Gastrocnemius medialis (tissue), 4 donors: Measurements from ENCODE around the gene TBC1D22B. TPM values are rescaled to one million over a fixed set of nuclear protein-coding genes. Genes with fewer than 3 reads are reported as not detected.
A peak's percentile ranks its signal among the peaks of the same experiment; 100 is the strongest.

Experiments
- ATAC-seq, 2 donors: fragments of 150-250 bp; one replicate each; pipeline ENCODE4 v1.9.1; 2016
- DNase-seq, 2 donors: peaks; one replicate each; pipeline ENCODE4 v3.0.0-alpha.2; 2019
- H3K27ac ChIP-seq, 4 donors: fragments of 200-600 bp; sonication (generic); 1 replicate in 1 of 4; 2 replicates in 3 of 4; pipeline ENCODE4 v1.5.1; 2016 to 2018; ENCODE audit warnings: mild to moderate bottlenecking in 2 of 4, moderate library complexity in 1 of 4
- H3K27me3 ChIP-seq, 3 donors: fragments of 200-600 bp; sonication (generic) in 2 of 3; 1 replicate in 1 of 3; 2 replicates in 2 of 3; pipeline versions ENCODE4 v1.5.1 to v1.6.0; 2016 to 2019; ENCODE audit warnings: mild to moderate bottlenecking in 1 of 3, moderate library complexity in 1 of 3
- H3K36me3 ChIP-seq, 2 donors: fragments of 200-600 bp; sonication (generic) in 1 of 2; one replicate each; pipeline ENCODE4 v1.5.1; 2017 to 2018
- H3K4me1 ChIP-seq, 2 donors: fragments of 200-600 bp; sonication (generic) in 1 of 2; one replicate each; pipeline ENCODE4 v1.5.1; 2016 to 2017; ENCODE audit warnings: mild to moderate bottlenecking in 2 of 2
- H3K4me3 ChIP-seq, 4 donors: fragments of 200-600 bp; sonication (generic) in 3 of 4; 1 replicate in 1 of 4; 2 replicates in 3 of 4; pipeline ENCODE4 v1.5.1; 2016 to 2019; ENCODE audit warnings: mild to moderate bottlenecking in 2 of 4
- H3K9me3 ChIP-seq, 3 donors: fragments of 200-600 bp; sonication (generic) in 2 of 3; 1 replicate in 1 of 3; 2 replicates in 2 of 3; pipeline ENCODE4 v1.5.1; 2016 to 2019
- POLR2A ChIP-seq, 2 donors: fragments of 450-650 bp; IDR thresholded peaks; one replicate each; pipeline ENCODE4 v1.6.1; 2017; ENCODE audit warnings: antibody characterized with exemption in 2 of 2, mild to moderate bottlenecking in 2 of 2, moderate library complexity in 2 of 2
- in situ Hi-C, 4 donors: fragments of 200-750 bp; cut with MboI; loops; one replicate each; pipeline versions ENCODE4 v1.15.0 to v1.8.0; 2017; ENCODE audit warnings: low sequenced_read_pairs in 4 of 4
- intact Hi-C: fragments of 100-400 bp; cut with DNase I; formaldehyde crosslinking; loops from one replicate; pipeline ENCODE4 v1.15.1; 2023; ENCODE audit warnings: low total_unique reads
- total RNA-seq, 4 donors: library from RNA; depleted of rRNA; stranded (reverse); fragments of >200 nt; gene quantifications; one replicate each; pipeline versions ENCODE4 v1.1.0 to v1.2.3, GENCODE V29; 2016
- TF ChIP-seq, protein P1 (sequence below), 5 experiments: fragments of 450-650 bp in 3 of 5; fragments of 200-600 bp in 2 of 5; sonication (generic) in 2 of 5; IDR thresholded peaks in 4 of 5; conservative IDR thresholded peaks in 1 of 5; 1 replicate in 4 of 5; 2 replicates in 1 of 5; pipeline ENCODE4 v1.5.1; 2016 to 2019; ENCODE audit warnings: antibody characterized with exemption in 5 of 5, mild to moderate bottlenecking in 3 of 5, moderate library complexity in 3 of 5

TBC1D22B gene
- total RNA-seq, 4 donors from 2014 or later, result 6.3 to 12.3 (median 7.7) TPM

DNA sequence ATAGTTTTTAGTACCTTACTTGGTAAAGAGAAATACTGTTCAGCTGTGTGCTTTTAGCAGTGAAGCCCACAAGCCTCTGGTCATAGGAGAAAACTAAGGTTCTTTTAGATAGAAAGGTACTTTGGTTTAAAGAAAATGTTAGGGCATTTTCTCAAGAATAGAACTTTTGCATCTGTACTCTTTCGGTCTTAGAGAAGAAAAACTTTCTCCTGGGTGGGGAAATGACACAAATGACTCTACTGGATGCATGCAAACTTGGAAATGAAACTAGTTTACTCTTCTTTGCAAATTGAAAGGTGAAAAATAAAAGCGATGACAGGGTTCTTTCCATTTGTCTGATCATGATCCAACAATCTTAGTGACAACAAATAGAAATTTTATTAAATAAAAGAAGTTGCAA is 2.5 kb downstream of the TBC1D22B start:
- peaks cover 49 to 56% of the 10 kb centered on the region in 2 donors for H3K4me1 ChIP-seq
- in situ Hi-C loops, result no loop called here

DNA sequence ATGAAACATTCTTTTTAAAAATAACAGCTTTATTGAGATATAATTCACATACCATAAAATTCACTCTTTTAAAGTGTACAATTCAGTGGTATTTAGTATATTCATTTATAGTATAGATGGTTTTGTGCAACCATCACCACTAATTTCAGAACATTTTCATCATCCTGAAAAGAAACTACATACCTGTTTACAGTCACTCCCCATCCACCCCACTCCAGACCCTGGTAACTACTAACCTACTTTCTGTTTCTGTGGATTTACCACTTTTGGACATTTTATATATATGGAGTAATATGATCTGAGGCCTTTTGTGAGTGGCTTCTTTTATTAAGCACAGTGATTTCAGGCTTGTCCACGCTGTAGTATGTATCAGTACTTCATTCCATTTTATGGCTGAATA is 2.9 kb downstream of the TBC1D22B start:
- no peaks in the 10 kb centered on the region for H3K9me3 ChIP-seq
- H3K27me3 ChIP-seq, result no peaks in the 10 kb centered on the region
- in situ Hi-C loops, result no loop called here
- H3K4me1 ChIP-seq, result peaks cover 49 to 56% of the 10 kb centered on the region in 2 donors
- no peak overlapping the region for H3K4me3 ChIP-seq
- ATAC-seq (no peak), DNase-seq (no peak)
- TF ChIP-seq, protein P1, sequence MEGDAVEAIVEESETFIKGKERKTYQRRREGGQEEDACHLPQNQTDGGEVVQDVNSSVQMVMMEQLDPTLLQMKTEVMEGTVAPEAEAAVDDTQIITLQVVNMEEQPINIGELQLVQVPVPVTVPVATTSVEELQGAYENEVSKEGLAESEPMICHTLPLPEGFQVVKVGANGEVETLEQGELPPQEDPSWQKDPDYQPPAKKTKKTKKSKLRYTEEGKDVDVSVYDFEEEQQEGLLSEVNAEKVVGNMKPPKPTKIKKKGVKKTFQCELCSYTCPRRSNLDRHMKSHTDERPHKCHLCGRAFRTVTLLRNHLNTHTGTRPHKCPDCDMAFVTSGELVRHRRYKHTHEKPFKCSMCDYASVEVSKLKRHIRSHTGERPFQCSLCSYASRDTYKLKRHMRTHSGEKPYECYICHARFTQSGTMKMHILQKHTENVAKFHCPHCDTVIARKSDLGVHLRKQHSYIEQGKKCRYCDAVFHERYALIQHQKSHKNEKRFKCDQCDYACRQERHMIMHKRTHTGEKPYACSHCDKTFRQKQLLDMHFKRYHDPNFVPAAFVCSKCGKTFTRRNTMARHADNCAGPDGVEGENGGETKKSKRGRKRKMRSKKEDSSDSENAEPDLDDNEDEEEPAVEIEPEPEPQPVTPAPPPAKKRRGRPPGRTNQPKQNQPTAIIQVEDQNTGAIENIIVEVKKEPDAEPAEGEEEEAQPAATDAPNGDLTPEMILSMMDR (IDR thresholded peaks at IDR 0.05 in 4 of 5, conservative IDR thresholded peaks at IDR 0.05 in 1 of 5), result no peak
- H3K36me3 ChIP-seq, result no peaks in the 10 kb centered on the region
- H3K27ac ChIP-seq, result no peak overlapping the region
- intact Hi-C loops, result no loop called here

More for the DNA sequence above, 2.5 kb downstream of the TBC1D22B start:
- no peak overlapping the region for H3K4me3 ChIP-seq
- no peaks in the 10 kb centered on the region for H3K9me3 ChIP-seq
- intact Hi-C loops, result no loop called here
- DNase-seq (no peak), ATAC-seq (no peak)
- H3K27me3 ChIP-seq, result no peaks in the 10 kb centered on the region
- no peak for TF ChIP-seq POLR2A (IDR thresholded peaks at IDR 0.05)
- TF ChIP-seq, protein P1 (IDR thresholded peaks at IDR 0.05 in 4 of 5, conservative IDR thresholded peaks at IDR 0.05 in 1 of 5), result no peak
- H3K27ac ChIP-seq, result peak overlapping the region in 1 of 4 donors; percentile 94
- no peaks in the 10 kb centered on the region for H3K36me3 ChIP-seq

DNA sequence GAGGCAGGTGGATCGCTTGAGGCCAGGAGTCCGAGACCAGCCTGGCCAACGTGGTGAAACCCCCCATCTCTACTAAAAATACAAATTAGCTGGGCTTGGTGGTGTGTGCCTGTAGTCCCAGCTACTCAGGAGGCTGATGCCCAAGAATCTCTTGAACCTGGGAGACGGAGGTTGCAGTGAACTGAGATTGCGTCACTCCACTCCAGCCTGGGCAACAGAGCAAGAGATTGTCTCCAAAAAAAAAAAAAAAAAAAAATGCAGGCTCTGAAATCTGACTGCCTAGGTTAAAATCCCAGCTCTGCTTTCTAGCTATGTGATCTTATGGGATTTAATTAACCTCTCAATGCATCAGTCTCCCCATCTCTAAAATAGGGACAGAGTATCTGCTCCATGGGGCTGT is 3.6 kb downstream of the TBC1D22B start:
- ATAC-seq (no peak), DNase-seq (no peak)
- Histone ChIP-seq H3K4me1 (peaks cover 49 to 56% of the 10 kb centered on the region in 2 donors), H3K9me3 (no peaks in the 10 kb centered on the region), H3K4me3 (no peak overlapping the region), H3K27me3 (no peaks in the 10 kb centered on the region), H3K27ac (no peak overlapping the region), H3K36me3 (no peaks in the 10 kb centered on the region)
- TF ChIP-seq, protein P1 (IDR thresholded peaks at IDR 0.05 in 4 of 5, conservative IDR thresholded peaks at IDR 0.05 in 1 of 5), result no peak
- TF ChIP-seq POLR2A (IDR thresholded peaks at IDR 0.05), result no peak
- in situ Hi-C loops, result no loop called here
- intact Hi-C loops, result no loop called here

DNA sequence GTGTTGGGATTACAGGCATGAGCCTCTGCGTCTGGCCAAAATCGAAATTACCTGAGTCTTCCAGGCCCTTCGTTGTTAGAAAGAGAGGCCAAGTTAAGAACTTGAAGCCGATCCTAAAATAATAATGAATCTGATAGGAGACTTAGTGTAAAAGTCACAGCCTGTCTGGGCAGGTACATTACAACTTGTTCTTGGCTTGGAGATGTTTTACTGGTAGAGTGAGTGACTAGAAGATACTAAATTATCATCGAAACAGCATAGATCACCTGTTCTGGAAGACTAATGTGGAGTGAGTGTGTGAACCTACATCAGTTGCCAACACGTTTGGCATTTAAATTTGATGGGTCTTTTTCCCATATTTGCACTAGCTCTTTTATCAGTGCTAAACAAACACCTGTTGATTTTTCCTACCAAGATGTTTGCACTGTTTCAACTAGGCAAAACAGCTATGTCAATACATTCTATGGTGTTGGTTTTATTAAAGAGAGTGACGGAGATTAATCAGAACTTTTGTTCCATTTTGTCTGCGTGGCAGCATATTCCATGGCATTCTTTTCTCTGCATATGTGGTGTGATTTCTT is 5.0 kb downstream of the TBC1D22B start:
- Histone ChIP-seq H3K4me1 (peaks cover 44 to 52% of the 10 kb centered on the region in 2 donors), H3K4me3 (no peak overlapping the region), H3K27ac (peak overlapping the region; percentile 42 to 71 (median 54)), H3K36me3 (no peaks in the 10 kb centered on the region), H3K27me3 (no peaks in the 10 kb centered on the region), H3K9me3 (no peaks in the 10 kb centered on the region)
- DNase-seq (no peak), ATAC-seq (peak in 1 of 2 donors; percentile 14)
- in situ Hi-C loops (no loop called here), intact Hi-C loops (no loop called here)
- TF ChIP-seq POLR2A (IDR thresholded peaks at IDR 0.05), result no peak
- TF ChIP-seq, protein P1 (IDR thresholded peaks at IDR 0.05 in 4 of 5, conservative IDR thresholded peaks at IDR 0.05 in 1 of 5), result no peak

DNA sequence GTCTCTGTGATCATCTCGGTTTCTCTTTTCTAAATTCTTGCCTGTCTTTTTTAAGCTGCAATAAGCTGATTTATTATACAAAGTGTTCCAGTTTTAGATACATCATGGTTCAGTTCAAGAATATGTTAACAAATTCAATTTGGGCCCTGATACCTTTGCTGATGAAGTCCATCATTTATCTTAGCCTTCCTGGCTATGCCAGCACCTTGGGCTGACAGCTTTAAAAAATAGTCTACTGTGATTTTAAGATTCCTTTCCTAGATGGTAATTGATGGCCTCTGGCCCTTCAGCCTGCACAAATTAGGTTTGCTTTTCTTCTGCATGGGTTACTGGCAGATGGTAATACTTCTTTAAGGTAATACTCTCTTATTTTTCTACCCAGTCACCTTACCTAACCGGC is 7.4 kb downstream of the TBC1D22B start:
- no peak overlapping the region for H3K4me3 ChIP-seq
- H3K4me1 ChIP-seq, result peaks cover 28 to 39% of the 10 kb centered on the region in 2 donors
- intact Hi-C loops (no loop called here), in situ Hi-C loops (no loop called here)
- H3K9me3 ChIP-seq, result no peaks in the 10 kb centered on the region
- no peaks in the 10 kb centered on the region for H3K27me3 ChIP-seq
- TF ChIP-seq POLR2A (IDR thresholded peaks at IDR 0.05), result no peak
- TF ChIP-seq, protein P1 (IDR thresholded peaks at IDR 0.05 in 4 of 5, conservative IDR thresholded peaks at IDR 0.05 in 1 of 5), result no peak
- ATAC-seq (no peak), DNase-seq (no peak)
- H3K27ac ChIP-seq, result peak overlapping the region in 3 of 4 donors; percentile 12 to 32 (median 20)
- peaks cover 0 to 5% of the 10 kb centered on the region in 2 donors for H3K36me3 ChIP-seq
